Activated CD8-positive, alpha-beta memory T cell treated with anti-CD3 and anti-CD28 coated beads, Interleukin-2, amount 50 U/mL, for 1 hour (primary cell): ENCODE data around the gene USP15.

Source experiments
- DNase-seq: peaks from one replicate; pipeline ENCODE4 v3.0.0-alpha.2; 2020; ENCODE audit errors: extremely low read depth

The USP15 gene

GRCh38 chr12:62370189-62370588, 110.0 kb downstream of the USP15 start:
- DNase-seq: no peak

GRCh38 chr12:62371661-62372060, 111.5 kb downstream of the USP15 start:
- DNase-seq: no peak

- no peak for DNase-seq
These were observed 111.9 kb downstream of the USP15 start for GRCh38 chr12:62372134-62372533.

GRCh38 chr12:62372825-62373224, 112.6 kb downstream of the USP15 start:
- no peak for DNase-seq

- no peak for DNase-seq
These were observed 115.4 kb downstream of the USP15 start for GRCh38 chr12:62375603-62376002.

GRCh38 chr12:62379026-62379722, 119.0 kb downstream of the USP15 start:
- DNase-seq: no peak

- no peak for DNase-seq
These were observed 119.5 kb downstream of the USP15 start for GRCh38 chr12:62379723-62380045.

GRCh38 chr12:62382526-62382925, 122.3 kb downstream of the USP15 start:
- DNase-seq: no peak

GRCh38 chr12:62396750-62397149, 136.5 kb downstream of the USP15 start:
- no peak for DNase-seq

GRCh38 chr12:62400135-62400534, 139.9 kb downstream of the USP15 start:
- DNase-seq: no peak

- no peak for DNase-seq
These were observed 141.4 kb downstream of the USP15 start for GRCh38 chr12:62401631-62402030.

- DNase-seq: no peak
These were observed 142.8 kb downstream of the USP15 start for GRCh38 chr12:62403031-62403430.

GRCh38 chr12:62407587-62407986, 147.4 kb downstream of the USP15 start:
- no peak for DNase-seq

- DNase-seq: no peak
These were observed 148.9 kb downstream of the USP15 start for GRCh38 chr12:62409068-62409467.

GRCh38 chr12:62414180-62414579, 154.0 kb downstream of the USP15 start:
- no peak for DNase-seq

- no peak for DNase-seq
These were observed 165.9 kb downstream of the USP15 start for GRCh38 chr12:62426089-62426488.

GRCh38 chr12:62429457-62429856, 169.3 kb downstream of the USP15 start:
- DNase-seq: no peak

- DNase-seq: no peak
These were observed 174.5 kb downstream of the USP15 start for GRCh38 chr12:62434494-62435302.

GRCh38 chr12:62435303-62436163, 175.3 kb downstream of the USP15 start:
- DNase-seq: no peak

- DNase-seq: no peak
These were observed 175.9 kb downstream of the USP15 start for GRCh38 chr12:62436164-62436503.

GRCh38 chr12:62438098-62438692, 178.0 kb downstream of the USP15 start:
- DNase-seq: peak; percentile 7

GRCh38 chr12:62446754-62447452, 186.7 kb downstream of the USP15 start:
- no peak for DNase-seq
